ENCODE data around the gene CHAT. TPM values are rescaled to one million over a fixed set of nuclear protein-coding genes. Genes with fewer than 3 reads are reported as not detected.

CHAT gene
- total and polyA plus RNA-seq, 2 of the 13 experiments (the other 11 are each of a cell fraction or from before 2014, with no cell fraction given) = not detected

DNA sequence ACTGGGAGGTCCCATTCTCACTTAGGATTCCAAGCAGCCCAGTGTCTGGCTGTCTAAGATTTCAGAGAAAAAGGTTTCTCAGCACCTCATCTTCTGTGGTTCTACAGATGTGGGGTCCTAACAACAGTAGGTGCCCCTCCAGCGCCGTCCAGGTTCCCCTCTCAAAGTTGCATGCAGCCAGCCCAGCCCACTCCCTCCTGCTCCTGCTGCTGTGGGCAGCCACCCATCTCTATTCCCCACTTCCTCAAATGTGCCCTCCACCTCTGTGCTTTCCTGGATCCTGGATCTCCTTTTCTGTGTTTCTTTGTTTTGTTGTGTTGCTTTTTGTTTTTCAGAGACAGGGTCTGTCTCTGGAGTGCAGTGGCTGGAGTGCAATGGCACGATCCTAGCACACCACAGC lies 17.0 kb upstream of the CHAT start:
- BruUV-seq (replicated peaks) = no TSS peak
- Histone ChIP-seq H3K79me2 (ENCODE audit: insufficient read depth, low read length) (no peaks in the 10 kb centered on the region), H3K9me3 (ENCODE audit: low read length) (no peaks in the 10 kb centered on the region), H3K4me2 (ENCODE audit: low read depth, low read length) (no peak overlapping the region), H3K4me1 (ENCODE audit: insufficient read depth, low read length) (peaks cover 12% of the 10 kb centered on the region; the same call in 1 of the 2 replicates), H3K27me3 (ENCODE audit: control insufficient read depth in 1 of 2, insufficient read depth in 2 of 2, low read length in 2 of 2) (peaks cover 0 to 13% of the 10 kb centered on the region in 2 experiments; a peak in 2 of 5 replicates), H3K9ac (ENCODE audit: insufficient read depth, low read depth, low read length) (no peak overlapping the region), H3K27ac (ENCODE audit: extremely low read length, insufficient read depth, low read length) (no peak overlapping the region), H2AFZ (ENCODE audit: low read length) (no peak overlapping the region), H4K20me1 (ENCODE audit: insufficient read depth, low read length) (no peaks in the 10 kb centered on the region; the same call in 1 of the 2 replicates), H3K36me3 (replicated peaks in 1 of 2; ENCODE audit: control insufficient read depth in 1 of 2, insufficient read depth in 2 of 2, low read length in 2 of 2) (no peaks in the 10 kb centered on the region), H3K4me3 (replicated peaks in 1 of 3; ENCODE audit: insufficient read depth in 1 of 3, low read depth in 2 of 3, low read length in 3 of 3) (no peak overlapping the region)
- TF ChIP-seq, protein P1, sequence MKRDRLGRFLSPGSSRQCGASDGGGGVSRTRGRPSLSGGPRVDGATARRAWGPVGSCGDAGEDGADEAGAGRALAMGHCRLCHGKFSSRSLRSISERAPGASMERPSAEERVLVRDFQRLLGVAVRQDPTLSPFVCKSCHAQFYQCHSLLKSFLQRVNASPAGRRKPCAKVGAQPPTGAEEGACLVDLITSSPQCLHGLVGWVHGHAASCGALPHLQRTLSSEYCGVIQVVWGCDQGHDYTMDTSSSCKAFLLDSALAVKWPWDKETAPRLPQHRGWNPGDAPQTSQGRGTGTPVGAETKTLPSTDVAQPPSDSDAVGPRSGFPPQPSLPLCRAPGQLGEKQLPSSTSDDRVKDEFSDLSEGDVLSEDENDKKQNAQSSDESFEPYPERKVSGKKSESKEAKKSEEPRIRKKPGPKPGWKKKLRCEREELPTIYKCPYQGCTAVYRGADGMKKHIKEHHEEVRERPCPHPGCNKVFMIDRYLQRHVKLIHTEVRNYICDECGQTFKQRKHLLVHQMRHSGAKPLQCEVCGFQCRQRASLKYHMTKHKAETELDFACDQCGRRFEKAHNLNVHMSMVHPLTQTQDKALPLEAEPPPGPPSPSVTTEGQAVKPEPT (CRISPR knock-in tag; IDR thresholded peaks at IDR 0.05; ENCODE audit: low read depth) = no peak
- TF ChIP-seq PTBP1 (IDR thresholded peaks at IDR 0.05; ENCODE audit: low read depth, low read length, poor library complexity, severe bottlenecking) (no peak), ZNF670 (CRISPR knock-in tag; IDR thresholded peaks at IDR 0.05; ENCODE audit: borderline replicate concordance) (no peak), ZNF205 (CRISPR knock-in tag; IDR thresholded peaks at IDR 0.05) (no peak), ZNF530 (CRISPR knock-in tag; IDR thresholded peaks at IDR 0.05; ENCODE audit: low read depth) (no peak), TEAD3 (CRISPR knock-in tag; optimal IDR thresholded peaks at IDR 0.05; ENCODE audit: borderline replicate concordance) (no peak), ZNF547 (CRISPR knock-in tag; IDR thresholded peaks at IDR 0.05) (no peak), SMARCE1 (IDR thresholded peaks at IDR 0.05; ENCODE audit: borderline replicate concordance) (no peak)
- TF ChIP-seq, protein P2, sequence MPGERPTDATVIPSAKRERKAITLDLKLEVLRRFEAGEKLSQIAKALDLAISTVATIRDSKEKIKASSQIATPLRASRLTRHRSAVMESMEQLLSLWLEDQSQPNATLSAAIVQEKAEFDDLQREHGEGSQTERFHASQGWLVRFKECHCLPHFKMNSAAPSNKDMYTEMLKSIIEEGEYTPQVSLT (CRISPR knock-in tag; IDR thresholded peaks at IDR 0.05; ENCODE audit: borderline replicate concordance, low read depth) = no peak
- TF ChIP-seq, protein P3, sequence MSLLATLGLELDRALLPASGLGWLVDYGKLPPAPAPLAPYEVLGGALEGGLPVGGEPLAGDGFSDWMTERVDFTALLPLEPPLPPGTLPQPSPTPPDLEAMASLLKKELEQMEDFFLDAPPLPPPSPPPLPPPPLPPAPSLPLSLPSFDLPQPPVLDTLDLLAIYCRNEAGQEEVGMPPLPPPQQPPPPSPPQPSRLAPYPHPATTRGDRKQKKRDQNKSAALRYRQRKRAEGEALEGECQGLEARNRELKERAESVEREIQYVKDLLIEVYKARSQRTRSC (CRISPR knock-in tag; IDR thresholded peaks at IDR 0.05; ENCODE audit: low read depth) = no peak
- ChIA-PET POLR2A (no interaction called here), CTCF (ENCODE audit: low intra/inter-chr PET ratio, low total read pairs) (no interaction called here)
- DNase-seq (ENCODE audit: low spot score) = no peak
- FAIRE-seq = no peak
- intact Hi-C loops (cut with micrococcal nuclease; ENCODE audit: unreplicated experiment) (no loop called here), in situ Hi-C loops (cut with HindIII; ENCODE audit: extremely low pct_ligation_motif_present, low pct_unique_long_range_greater_than_20kb) (loop anchor here (10.0 to 25.0 kb wide), 2 partner anchors 168 to 615 kb away; partner anchors contain the start of gene OGDHL)
- 0% methylated on average over 3 of the region's 3 CpGs for WGBS (ENCODE audit: low lambda C conversion rate)
- no peak for ATAC-seq

All from HepG2 (cell line).